GM18520 (cell line): ENCODE results near the gene TBC1D32.
"Not testable (repeated sequence)": the region's sequence is repeated elsewhere in the genome, so short reads cannot be mapped to it uniquely, and the experiment has no call there.

Experiments used
- ATAC-seq: cut with Tn5 transposase; IDR thresholded peaks from one replicate; pipeline ENCODE4 v1.9.1; 2021; ENCODE audit not compliant: unreplicated experiment

Gene TBC1D32

GRCh38 chr6:121222656-121223055 lies 111.6 kb downstream of the TBC1D32 start:
- no peak for ATAC-seq

- ATAC-seq, result no peak
These were observed 117.4 kb downstream of the TBC1D32 start for GRCh38 chr6:121216928-121217327.

- not testable (repeated sequence) for ATAC-seq
These were observed 120.9 kb downstream of the TBC1D32 start for GRCh38 chr6:121213341-121213740.

DNA sequence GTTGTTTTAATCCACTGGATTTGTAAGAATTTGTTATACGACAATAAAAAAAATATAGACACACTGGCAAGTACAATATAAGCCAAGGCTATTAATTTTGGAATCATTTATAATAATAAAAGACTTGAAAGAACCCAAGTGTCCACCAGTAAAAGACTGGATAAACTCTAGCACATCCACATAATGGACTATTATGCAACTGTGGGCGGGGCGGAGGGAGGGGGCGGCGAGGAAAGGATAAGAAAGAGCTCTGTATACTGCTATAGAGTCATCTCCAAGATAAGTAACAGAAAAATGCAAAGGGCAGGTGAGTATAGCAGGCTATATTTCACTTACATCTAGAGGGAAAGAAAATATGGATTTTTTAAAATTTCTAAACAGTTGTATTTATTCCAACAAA lies 123.3 kb downstream of the TBC1D32 start:
- ATAC-seq, result no peak

- no peak for ATAC-seq
These were observed 128.7 kb downstream of the TBC1D32 start for GRCh38 chr6:121205569-121205968.

- no peak for ATAC-seq
These were observed 133.2 kb downstream of the TBC1D32 start for GRCh38 chr6:121201105-121201504.

- ATAC-seq, result not testable (repeated sequence)
These were observed 138.2 kb downstream of the TBC1D32 start for GRCh38 chr6:121196042-121196441.

- no peak for ATAC-seq
These were observed 144.2 kb downstream of the TBC1D32 start for GRCh38 chr6:121190122-121190521.

DNA sequence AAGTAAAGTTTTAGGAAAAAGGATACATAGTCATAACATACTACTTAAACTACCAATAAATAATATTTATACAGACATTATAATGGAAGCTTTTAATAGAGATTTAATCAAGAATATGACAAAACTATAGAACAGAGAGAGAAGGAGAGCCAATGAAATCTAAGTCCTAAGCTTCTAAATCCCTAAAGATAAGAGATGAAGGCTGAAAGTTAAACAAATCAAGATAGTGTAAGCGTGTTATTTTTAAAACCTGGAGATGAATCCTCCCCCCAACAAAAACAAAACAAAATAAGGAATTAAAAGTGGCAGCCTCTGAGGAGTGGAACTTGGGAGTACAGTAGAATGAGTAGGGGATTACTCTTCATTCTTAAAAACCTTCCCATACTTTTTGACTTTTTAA lies 145.9 kb downstream of the TBC1D32 start:
- no peak for ATAC-seq

DNA sequence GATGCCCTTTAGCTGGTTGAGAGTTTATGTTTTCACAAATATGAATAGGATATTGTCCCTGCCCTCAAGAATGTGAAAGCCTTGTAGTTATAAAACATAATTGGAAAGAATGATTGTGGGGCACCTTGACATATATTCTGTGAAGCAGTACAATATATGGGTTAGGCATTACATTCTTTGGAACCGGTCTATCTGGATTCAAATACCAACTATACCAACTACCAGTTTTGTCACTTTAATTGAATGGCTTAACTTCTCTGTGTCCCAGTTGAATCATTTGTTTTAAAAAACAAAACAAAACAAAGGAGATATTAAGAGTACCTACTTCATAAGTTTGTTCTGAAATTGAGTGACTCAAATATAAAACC lies 146.5 kb downstream of the TBC1D32 start:
- no peak for ATAC-seq

DNA sequence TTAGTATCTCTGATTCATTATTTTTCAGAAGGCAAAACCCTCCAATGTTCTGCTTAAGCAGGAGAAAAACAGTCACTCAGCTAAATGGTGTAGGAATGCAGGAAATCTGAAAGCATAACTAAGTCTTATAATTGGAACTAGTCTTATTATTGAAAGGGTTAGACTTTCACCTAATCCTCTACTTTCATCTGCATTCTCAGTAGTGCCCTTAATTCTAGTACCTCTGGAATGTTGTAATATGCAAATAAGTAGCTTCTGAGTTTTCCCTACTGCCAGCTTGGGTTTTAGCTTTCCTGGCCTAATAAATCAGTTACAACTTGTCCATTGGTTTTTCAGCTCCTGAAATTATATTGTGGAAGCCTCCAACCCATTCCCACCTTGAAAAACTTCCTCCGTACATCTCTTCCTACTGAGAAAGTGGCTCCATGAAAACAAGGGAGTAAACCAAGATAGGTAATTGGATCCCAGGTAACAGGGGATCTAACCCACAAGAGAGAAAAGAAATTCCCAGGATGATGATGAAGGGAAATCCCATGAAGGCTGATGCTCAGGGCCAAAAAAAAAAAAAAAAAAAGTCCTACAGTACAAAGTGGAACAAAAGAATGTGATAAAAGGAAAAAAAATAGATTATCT lies 147.0 kb downstream of the TBC1D32 start:
- no peak for ATAC-seq

DNA sequence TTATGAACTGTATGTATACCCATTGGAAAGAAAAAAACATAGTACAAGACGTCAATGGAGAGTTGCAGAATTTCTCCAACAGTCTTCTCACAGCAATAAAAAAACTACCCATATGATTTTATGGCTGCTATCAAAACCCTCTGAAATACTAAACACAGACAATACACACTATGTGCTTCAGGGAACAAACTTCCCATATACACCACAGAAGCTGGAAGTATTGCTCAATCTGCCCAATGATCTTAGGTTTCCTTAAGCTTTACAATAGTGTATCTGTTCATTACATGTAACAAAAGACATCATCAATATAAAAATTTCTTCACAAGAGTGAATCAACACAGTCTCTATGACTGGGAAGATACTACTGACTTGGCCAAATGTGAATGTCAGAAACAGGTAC lies 150.5 kb downstream of the TBC1D32 start:
- no peak for ATAC-seq

DNA sequence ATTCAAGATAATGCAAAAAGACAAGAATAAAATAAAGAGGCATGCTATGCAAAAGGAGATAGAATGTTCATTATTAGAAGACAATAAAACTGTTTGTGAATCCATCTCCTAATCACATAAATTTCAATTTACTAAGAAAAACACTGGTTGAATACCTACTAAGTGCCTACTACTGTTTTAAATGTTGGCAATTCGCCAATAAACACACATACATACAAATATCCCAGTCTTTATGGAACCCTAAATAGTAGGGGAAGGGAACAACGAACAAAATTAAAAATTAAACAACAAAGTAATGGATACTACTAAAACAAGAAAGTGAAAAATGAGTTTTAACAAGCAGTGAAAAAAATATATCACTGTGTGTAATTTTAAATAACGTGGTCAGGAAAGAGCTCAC lies 158.5 kb downstream of the TBC1D32 start:
- no peak for ATAC-seq

DNA sequence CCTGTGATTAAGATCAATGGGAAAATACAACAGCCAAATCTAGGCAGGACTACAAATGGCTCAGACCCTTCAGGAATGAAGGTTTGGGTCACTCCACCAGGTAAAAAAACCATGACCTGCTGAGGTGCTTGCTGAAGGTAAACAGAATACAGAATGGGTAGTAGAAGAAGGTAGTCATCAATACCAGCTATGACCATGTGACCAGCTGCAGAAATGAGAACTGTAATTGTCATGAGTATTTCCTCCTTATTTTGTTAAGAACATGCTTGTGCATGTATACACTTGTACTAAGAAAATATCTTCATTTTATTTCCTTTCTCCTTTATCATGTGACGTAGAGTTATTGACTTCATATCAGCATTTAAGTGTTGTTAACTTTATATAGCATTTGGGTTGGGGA lies 161.8 kb downstream of the TBC1D32 start:
- ATAC-seq, result not testable (repeated sequence)

GRCh38 chr6:121171879-121172278 lies 162.4 kb downstream of the TBC1D32 start:
- ATAC-seq, result no peak

DNA sequence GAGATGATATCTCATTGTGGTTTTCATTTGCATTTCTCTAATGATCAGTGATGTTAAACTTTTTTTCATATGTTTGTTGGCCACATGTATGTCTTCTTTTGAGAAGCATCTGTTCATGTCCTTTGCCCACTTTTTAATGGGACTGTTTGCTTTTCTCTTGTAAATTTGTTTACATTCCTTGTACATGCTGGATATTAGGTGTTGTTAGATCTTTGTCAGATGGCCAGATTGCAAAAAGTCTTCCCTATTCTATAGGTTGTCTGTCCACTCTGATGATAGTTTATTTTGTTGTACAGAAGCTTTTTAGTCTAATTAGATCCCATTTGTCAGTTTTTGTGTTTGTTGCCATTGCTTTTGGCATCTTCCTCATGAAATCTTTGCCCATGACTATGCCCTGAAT lies 172.4 kb downstream of the TBC1D32 start:
- ATAC-seq, result no peak

GRCh38 chr6:121160276-121160675 lies 174.0 kb downstream of the TBC1D32 start:
- ATAC-seq, result no peak

- no peak for ATAC-seq
These were observed 175.4 kb downstream of the TBC1D32 start for GRCh38 chr6:121158891-121159290.

- no peak for ATAC-seq
These were observed 175.8 kb downstream of the TBC1D32 start for GRCh38 chr6:121158438-121158837.

- no peak for ATAC-seq
These were observed 176.4 kb downstream of the TBC1D32 start for GRCh38 chr6:121157906-121158305.

DNA sequence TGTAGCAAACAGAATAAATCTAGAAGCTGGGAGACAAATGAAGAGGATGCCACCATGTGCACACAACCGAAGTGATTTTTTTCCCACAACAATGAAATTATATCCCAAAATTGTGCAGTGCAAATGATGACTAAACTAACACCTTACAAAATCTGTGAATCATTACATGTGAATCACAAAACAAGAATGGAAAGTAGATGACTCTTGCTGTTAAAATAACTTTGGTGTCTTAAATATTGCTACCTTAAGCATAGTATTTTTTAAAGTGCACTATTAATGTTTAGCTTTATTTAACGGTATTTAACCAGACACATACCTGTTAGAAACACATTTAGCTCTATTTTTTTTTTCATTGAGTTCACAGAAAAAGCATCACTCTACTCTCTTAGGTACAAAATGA lies 190.8 kb downstream of the TBC1D32 start:
- no peak for ATAC-seq

- no peak for ATAC-seq
These were observed 192.2 kb downstream of the TBC1D32 start for GRCh38 chr6:121142093-121142492.

GRCh38 chr6:121135425-121135824 lies 198.9 kb downstream of the TBC1D32 start:
- no peak for ATAC-seq
